ENCODE results near the gene RAET1L.
"Not testable (repeated sequence)": the region's sequence is repeated elsewhere in the genome, so short reads cannot be mapped to it uniquely, and the experiment has no call there.

Gene RAET1L

GRCh38 chr6:150025201-150025917 lies at the start of gene RAET1L:
Gene RAET1L (minus strand): TSS chr6:150025532. CDS start chr6:150025471, 61 bp downstream.
- DNase-seq = no peak

- no peak for DNase-seq
Observed at GRCh38 chr6:150075034-150075421, 49.7 kb upstream of the RAET1L start.

GRCh38 chr6:150074396-150075033 lies 49.2 kb upstream of the RAET1L start:
- not testable (repeated sequence) for DNase-seq

- peak; percentile 27 for DNase-seq
Observed at GRCh38 chr6:150072201-150072600, 46.9 kb upstream of the RAET1L start.

GRCh38 chr6:150070236-150070818 lies 45.0 kb upstream of the RAET1L start:
- DNase-seq = no peak

- no peak for DNase-seq
Observed at GRCh38 chr6:150069706-150070105, 44.4 kb upstream of the RAET1L start.

GRCh38 chr6:150068720-150069648 lies 43.7 kb upstream of the RAET1L start, which contains the start of gene ULBP3:
Gene ULBP3 (minus strand): TSS chr6:150069121. CDS start chr6:150069066, 55 bp downstream.
- DNase-seq = peak; percentile 60

GRCh38 chr6:150068151-150068550 lies 42.8 kb upstream of the RAET1L start:
- no peak for DNase-seq

- DNase-seq = no peak
Observed at GRCh38 chr6:150065083-150065482, 39.8 kb upstream of the RAET1L start.

- no peak for DNase-seq
Observed at GRCh38 chr6:150063640-150064039, 38.3 kb upstream of the RAET1L start.

- not testable (repeated sequence) for DNase-seq
Observed at GRCh38 chr6:150059973-150060372, 34.6 kb upstream of the RAET1L start.

- DNase-seq = no peak
Observed at GRCh38 chr6:150058986-150059385, 33.7 kb upstream of the RAET1L start.

GRCh38 chr6:150058231-150058792 lies 33.0 kb upstream of the RAET1L start:
- DNase-seq = no peak

- no peak for DNase-seq
Observed at GRCh38 chr6:150057501-150057951, 32.2 kb upstream of the RAET1L start.

GRCh38 chr6:150056916-150057315 lies 31.6 kb upstream of the RAET1L start:
- DNase-seq = no peak

- DNase-seq = no peak
Observed at GRCh38 chr6:150056156-150056555, 30.8 kb upstream of the RAET1L start.

- no peak for DNase-seq
Observed at GRCh38 chr6:150055131-150055530, 29.8 kb upstream of the RAET1L start.

- DNase-seq = no peak
Observed at GRCh38 chr6:150053450-150053849, 28.1 kb upstream of the RAET1L start.

GRCh38 chr6:150050846-150051245 lies 25.5 kb upstream of the RAET1L start:
- DNase-seq = no peak

GRCh38 chr6:150048099-150048498 lies 22.8 kb upstream of the RAET1L start:
- DNase-seq = no peak

GRCh38 chr6:150046943-150047342 lies 21.6 kb upstream of the RAET1L start:
- DNase-seq = no peak

GRCh38 chr6:150044621-150045145 lies 19.4 kb upstream of the RAET1L start:
- no peak for DNase-seq

Measured in activated CD4-positive, alpha-beta T cell treated with anti-CD3 and anti-CD28 coated beads, Interleukin-2, amount 50 U/mL, for 1 hour (primary cell).